ENCODE results near the gene FNDC7.

- no peak for TF ChIP-seq CTCF (conservative IDR thresholded peaks at IDR 0.05 in 1 of 2, IDR thresholded peaks at IDR 0.05 in 1 of 2; ENCODE audit: extremely low read depth in 1 of 2, insufficient read depth in 1 of 2, low read depth in 1 of 2, low read length in 2 of 2)
- no peak for TF ChIP-seq EZH2 (IDR thresholded peaks at IDR 0.05; ENCODE audit: borderline replicate concordance, low read length)
Observed at GRCh38 chr1:108729481-108729880, 16.8 kb downstream of the FNDC7 start.
